PFSK-1 (cell line): ENCODE measurements around the gene KDM4B.

ENCODE experiments used
- POLR2AphosphoS5 ChIP-seq: IDR thresholded peaks from 2 replicates; pipeline ENCODE4 v1.6.1; 2012; ENCODE audit warnings: low read depth, mild to moderate bottlenecking, control low read depth, low read length, moderate library complexity
- SIN3A ChIP-seq: IDR thresholded peaks from 2 replicates; pipeline ENCODE4 v1.6.1; 2012; ENCODE audit warnings: mild to moderate bottlenecking, low read length, moderate library complexity, borderline replicate concordance; ENCODE audit not compliant: insufficient read depth
- TAF1 ChIP-seq: IDR thresholded peaks from 2 replicates; pipeline ENCODE4 v1.6.1; 2012; ENCODE audit warnings: low read length, control low read depth, borderline replicate concordance; ENCODE audit not compliant: insufficient read depth

GRCh38 chr19:5106191-5106726 lies 137.3 kb downstream of the KDM4B start:
- TF ChIP-seq SIN3A (no peak), POLR2AphosphoS5 (no peak), TAF1 (no peak)
